Omental fat pad (tissue), 4 donors: ENCODE measurements around the gene SMYD4. TPM values are rescaled to one million over a fixed set of nuclear protein-coding genes. Genes with fewer than 3 reads are reported as not detected.
A peak's percentile ranks its signal among the peaks of the same experiment; 100 is the strongest.
"Not testable (repeated sequence)": the region's sequence is repeated elsewhere in the genome, so short reads cannot be mapped to it uniquely, and the experiment has no call there.

Experiments used
- ATAC-seq: fragments of 150-250 bp; one replicate; pipeline ENCODE4 v1.9.1; 2016; ENCODE audit warnings: mild to moderate bottlenecking, moderate library complexity; ENCODE audit not compliant: low FRiP score
- DNase-seq: peaks from one replicate; pipeline ENCODE4 v3.0.0-alpha.2; 2019; ENCODE audit warnings: low spot score
- total RNA-seq, 4 donors: library from RNA; depleted of rRNA; stranded (reverse); fragments of >200 nt; gene quantifications; one replicate each; pipeline ENCODE4 v1.1.0, GENCODE V29; 2016
- TF ChIP-seq, protein P1 (sequence below), 3 donors: fragments of 450-650 bp; IDR thresholded peaks; one replicate each; pipeline ENCODE4 v1.5.1; 2016 to 2017; ENCODE audit warnings: antibody characterized with exemption in 3 of 3, mild to moderate bottlenecking in 3 of 3, moderate library complexity in 2 of 3

Gene SMYD4
- total RNA-seq, 4 donors from 2014 or later: 9.1 to 28.2 (median 20.3) TPM

DNA sequence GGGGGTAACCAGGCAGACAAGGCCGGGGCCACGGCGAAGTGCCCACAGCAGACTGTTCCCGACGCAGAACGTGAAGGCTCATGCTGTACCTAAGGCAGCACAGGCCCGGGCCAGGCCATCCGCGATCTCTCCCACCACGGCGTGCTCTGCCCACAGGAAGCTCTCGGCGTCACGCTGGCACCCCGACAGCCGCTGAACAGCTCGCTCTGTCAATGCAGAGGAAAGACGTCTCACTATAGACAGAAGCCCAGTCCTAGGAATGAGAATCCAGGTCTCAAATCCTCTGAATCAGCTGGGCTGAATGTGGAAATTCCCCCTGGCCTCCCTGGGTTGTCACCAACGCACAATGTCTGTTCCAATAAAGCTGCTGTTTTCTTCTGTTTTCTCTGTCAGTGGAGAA lies 46.4 kb downstream of the SMYD4 start:
- DNase-seq: no peak

DNA sequence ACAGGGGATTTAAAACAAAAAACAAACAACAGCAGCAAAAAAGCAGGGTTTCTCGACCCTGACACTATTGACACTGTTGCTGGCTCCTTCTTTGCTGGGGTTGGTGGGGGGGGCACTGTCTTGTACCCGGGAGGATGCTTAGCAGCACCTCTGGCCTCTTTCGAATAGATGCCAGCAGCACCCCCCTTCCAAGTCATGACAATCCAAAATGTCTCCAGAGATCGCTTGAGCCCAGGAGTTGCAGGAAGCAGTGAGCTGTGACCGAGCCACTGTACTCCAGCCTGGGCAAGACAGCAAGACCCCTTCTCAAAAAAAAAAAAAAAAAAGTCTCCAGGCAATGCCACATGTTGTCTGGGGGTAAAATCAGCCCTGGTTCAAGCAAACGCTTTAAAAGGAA lies 47.5 kb downstream of the SMYD4 start:
- no peak for ATAC-seq
- TF ChIP-seq, protein P1, sequence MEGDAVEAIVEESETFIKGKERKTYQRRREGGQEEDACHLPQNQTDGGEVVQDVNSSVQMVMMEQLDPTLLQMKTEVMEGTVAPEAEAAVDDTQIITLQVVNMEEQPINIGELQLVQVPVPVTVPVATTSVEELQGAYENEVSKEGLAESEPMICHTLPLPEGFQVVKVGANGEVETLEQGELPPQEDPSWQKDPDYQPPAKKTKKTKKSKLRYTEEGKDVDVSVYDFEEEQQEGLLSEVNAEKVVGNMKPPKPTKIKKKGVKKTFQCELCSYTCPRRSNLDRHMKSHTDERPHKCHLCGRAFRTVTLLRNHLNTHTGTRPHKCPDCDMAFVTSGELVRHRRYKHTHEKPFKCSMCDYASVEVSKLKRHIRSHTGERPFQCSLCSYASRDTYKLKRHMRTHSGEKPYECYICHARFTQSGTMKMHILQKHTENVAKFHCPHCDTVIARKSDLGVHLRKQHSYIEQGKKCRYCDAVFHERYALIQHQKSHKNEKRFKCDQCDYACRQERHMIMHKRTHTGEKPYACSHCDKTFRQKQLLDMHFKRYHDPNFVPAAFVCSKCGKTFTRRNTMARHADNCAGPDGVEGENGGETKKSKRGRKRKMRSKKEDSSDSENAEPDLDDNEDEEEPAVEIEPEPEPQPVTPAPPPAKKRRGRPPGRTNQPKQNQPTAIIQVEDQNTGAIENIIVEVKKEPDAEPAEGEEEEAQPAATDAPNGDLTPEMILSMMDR (IDR thresholded peaks at IDR 0.05): no peak
- no peak for DNase-seq

More for the DNA sequence above, 46.4 kb downstream of the SMYD4 start:
- TF ChIP-seq, protein P1 (IDR thresholded peaks at IDR 0.05): no peak
- no peak for ATAC-seq

DNA sequence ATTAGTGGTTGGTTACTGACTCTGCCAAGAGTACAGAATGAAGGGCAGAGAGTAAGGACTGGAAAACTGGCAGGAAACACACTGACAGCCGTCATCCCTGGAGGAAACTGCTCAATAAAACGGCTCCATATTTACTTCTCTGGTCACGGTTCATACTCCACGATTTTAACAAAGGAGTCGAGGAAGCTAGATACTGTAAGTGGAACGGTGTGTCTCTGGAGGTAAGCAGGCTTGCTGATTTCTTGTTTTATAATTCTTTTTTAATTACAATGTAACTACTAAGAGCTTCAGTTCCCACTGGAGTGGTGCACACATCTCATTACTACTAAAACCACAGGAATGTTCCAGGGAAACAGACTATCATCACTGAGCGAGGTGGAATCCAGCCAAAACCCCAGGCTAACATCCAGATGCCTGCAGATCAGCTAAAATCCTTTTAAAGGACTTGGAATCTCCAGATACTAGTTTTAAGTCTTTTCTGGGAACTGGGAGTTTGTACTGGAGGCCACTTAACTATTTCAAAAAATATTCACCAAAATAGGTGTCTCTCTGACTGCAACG lies 50.1 kb downstream of the SMYD4 start:
- TF ChIP-seq, protein P1 (IDR thresholded peaks at IDR 0.05): no peak
- ATAC-seq (peak; percentile 36), DNase-seq (peak; percentile 48)

DNA sequence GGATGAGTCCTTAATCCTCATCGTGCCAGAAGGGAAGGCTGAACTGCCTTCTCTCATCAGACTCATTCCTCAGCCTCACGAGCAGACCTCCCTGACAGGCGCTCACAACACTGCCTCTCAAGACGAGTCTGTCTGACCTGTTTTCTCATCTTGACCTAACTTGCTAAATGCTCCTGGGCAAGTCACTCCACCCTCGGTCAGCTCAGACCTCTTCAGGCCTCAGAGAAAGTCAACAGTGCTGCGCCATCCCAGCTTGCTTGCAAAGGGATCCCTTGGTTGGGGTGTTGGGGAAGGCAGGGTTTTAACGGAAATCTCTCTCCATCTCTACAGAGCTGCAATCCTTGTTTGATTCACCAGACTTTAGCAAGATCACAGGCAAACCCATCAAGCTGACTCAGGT lies 52.8 kb downstream of the SMYD4 start:
- TF ChIP-seq, protein P1 (IDR thresholded peaks at IDR 0.05): no peak
- DNase-seq (no peak), ATAC-seq (no peak)

GRCh38 chr17:1776328-1776727 lies 53.4 kb downstream of the SMYD4 start:
- DNase-seq (no peak), ATAC-seq (no peak)
- TF ChIP-seq, protein P1 (IDR thresholded peaks at IDR 0.05): no peak

GRCh38 chr17:1774390-1775176 lies 55.1 kb downstream of the SMYD4 start:
- TF ChIP-seq, protein P1 (IDR thresholded peaks at IDR 0.05): no peak
- DNase-seq (no peak), ATAC-seq (no peak)

- ATAC-seq (no peak), DNase-seq (no peak)
- TF ChIP-seq, protein P1 (IDR thresholded peaks at IDR 0.05): no peak
Observed at GRCh38 chr17:1773696-1774181, 56.0 kb downstream of the SMYD4 start.

DNA sequence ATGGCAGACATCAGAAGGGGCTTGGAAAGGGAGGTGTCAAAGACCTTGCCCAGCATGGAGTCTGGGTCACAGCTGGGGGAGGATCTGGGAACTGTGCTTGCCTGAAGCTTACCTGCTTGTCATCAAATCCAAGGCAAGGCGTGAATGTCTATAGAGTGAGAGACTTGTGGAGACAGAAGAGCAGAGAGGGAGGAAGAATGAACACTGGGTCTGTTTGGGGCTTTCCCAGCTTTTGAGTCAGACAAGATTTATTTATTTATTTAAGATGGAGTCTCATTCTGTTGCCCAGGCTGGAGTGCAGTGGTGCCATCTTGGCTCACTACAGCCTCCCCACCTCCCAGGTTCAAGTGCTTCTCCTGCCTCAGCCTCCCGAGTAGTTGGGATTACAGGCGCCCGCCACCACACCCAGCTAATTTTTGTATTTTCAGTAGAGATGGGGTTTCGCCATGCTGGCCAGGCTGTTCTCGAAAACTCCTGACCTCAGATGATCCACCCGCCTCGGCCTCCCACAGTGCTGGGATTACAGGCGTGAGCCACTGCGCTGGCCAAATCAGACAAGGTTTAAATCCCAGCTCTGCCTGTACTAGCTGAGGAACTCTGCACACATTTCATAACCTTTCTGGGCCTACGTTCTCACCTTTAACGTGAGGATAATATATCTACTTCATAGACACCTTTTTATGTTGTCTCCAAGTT lies 56.6 kb downstream of the SMYD4 start:
- ATAC-seq: peak; percentile 39
- not testable (repeated sequence) for DNase-seq
